C4-2B (cell line): ENCODE data around the gene MADD.

Source experiments
- H3K27ac ChIP-seq: fragments of 450-650 bp; 2 replicates; pipeline ENCODE4 v1.5.1; 2017
- CTCF ChIP-seq: fragments of 450-650 bp; conservative IDR thresholded peaks from 2 replicates; pipeline ENCODE4 v1.5.1; 2017; ENCODE audit warnings: mild to moderate bottlenecking
- ZFX ChIP-seq: fragments of 450-650 bp; IDR thresholded peaks from 2 replicates; pipeline ENCODE4 v1.6.1; 2017

Gene MADD

DNA sequence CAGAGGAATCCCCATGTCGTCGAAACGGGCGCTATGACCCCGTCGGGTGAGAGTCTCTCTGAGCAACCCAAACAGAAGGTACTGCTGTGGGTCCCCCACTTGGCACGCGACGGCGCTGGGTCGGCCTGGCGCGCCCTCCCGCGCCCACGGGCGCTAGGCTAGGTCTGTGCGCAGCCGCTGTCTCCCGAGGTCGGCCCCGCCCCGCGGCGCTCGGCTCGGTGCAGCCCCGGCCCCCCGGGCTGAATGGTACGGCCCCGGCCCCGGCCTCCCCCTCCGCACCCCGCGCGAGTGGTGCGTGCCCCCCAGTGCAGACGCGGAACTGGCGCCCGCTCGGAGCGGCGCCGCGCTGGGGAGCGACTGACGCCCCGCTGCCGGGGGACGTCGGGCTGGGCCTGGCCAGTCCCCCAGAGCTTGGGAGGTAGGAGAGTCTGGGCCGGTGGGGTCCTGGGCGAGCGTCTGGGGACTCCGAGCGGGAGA is at the start of gene MADD:
Gene MADD (plus strand): TSS at position 305 of the 477 bp plus-strand sequence.
- peak within 1 kb of the TSS; percentile 96 for H3K27ac ChIP-seq
- TF ChIP-seq ZFX (no peak), CTCF (no peak)

DNA sequence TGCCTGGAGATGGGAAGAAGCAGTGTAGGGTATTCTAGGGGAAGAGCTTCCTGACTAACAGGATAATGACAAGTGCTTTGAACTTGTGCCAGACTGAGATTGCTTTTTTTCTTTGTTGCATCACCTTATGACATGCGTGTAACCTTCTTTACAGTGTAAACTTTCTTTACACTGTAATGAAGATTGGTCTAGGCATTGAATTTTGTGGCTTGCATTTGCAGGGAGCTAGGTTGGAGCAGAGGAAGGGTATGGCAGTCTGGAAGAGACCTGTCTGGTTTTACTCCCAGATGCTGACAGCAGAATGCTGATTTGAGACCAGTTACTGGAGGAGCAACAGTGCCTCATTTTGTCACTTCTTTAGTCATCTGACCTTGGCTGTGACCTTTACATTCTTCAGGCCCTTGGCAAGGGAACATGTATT is 49.5 kb upstream of the MADD start:
- no peak overlapping the region for H3K27ac ChIP-seq
- TF ChIP-seq ZFX, result no peak
- no peak for TF ChIP-seq CTCF

GRCh38 chr11:47222696-47223095 is 47.2 kb upstream of the MADD start:
- no peak overlapping the region for H3K27ac ChIP-seq
- TF ChIP-seq CTCF, result no peak
- no peak for TF ChIP-seq ZFX

DNA sequence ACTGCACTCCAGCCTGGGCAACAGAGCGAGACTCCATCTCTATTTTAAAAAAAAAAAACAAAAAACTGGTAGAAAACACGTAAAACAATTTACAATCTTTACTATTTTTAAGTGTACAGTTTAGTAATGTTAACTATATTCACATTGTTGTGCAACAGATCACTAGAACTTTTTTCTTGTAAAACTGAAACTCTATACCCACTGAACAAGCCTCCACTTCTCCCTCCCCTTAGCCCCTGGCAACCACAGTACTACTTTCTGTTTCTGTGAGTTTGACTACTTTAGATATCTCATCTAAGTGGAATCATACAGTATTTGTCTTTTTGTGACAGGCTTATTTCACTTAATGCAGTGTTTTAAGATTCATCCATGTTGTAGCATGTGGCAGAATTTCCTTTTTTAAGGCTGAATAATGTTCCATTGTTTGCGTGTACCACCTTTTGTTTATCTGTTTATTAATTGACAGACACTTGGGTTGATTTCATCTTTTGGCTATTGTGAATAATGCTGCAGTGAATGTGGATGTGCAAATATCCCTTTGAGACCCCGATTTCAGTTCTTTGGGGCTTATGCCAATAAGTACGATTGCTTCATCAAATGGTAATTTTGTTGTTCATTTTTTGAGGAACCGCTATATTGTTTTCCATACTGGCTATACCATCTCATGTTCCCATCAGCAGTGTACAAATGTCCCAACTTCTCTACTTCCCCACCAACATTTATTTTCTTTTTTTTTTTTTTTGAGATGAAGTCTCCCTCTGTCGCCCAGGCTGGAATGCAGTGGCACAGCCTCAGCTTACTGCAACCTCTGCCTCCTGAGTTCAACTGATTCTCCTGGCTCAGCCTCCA is 44.2 kb upstream of the MADD start:
- H3K27ac ChIP-seq, result no peak overlapping the region
- TF ChIP-seq CTCF (no peak), ZFX (no peak)

- no peak overlapping the region for H3K27ac ChIP-seq
- TF ChIP-seq CTCF (no peak), ZFX (no peak)
These were observed 40.8 kb upstream of the MADD start for GRCh38 chr11:47229161-47229560.

GRCh38 chr11:47233051-47233450 is 36.9 kb upstream of the MADD start:
- no peak overlapping the region for H3K27ac ChIP-seq
- TF ChIP-seq ZFX (no peak), CTCF (no peak)

- TF ChIP-seq CTCF (no peak), ZFX (no peak)
These were observed 35.8 kb upstream of the MADD start for GRCh38 chr11:47233989-47234668.

More at GRCh38 chr11:47233989-47234668, 35.8 kb upstream of the MADD start:
- H3K27ac ChIP-seq, result peak overlapping the region; percentile 70
